GM13976 (cell line): ENCODE measurements around the gene ZNF428.
A peak's percentile ranks its signal among the peaks of the same experiment; 100 is the strongest.

Source experiments
- DNase-seq: peaks from one replicate; pipeline ENCODE4 v3.0.0; 2012; ENCODE audit warnings: low spot score
- in situ Hi-C: fragments of 300-500 bp; cut with MboI; formaldehyde crosslinking; loops from one replicate; pipeline ENCODE4 v1.12.0; 2022; ENCODE audit warnings: low sequenced_read_pairs, mixed read lengths, inconsistent platforms; ENCODE audit not compliant: unreplicated experiment
- TF ChIP-seq, protein P1 (sequence below): IDR thresholded peaks from 2 replicates; pipeline ENCODE4 v1.5.1; 2012; ENCODE audit warnings: borderline replicate concordance, mild to moderate bottlenecking; ENCODE audit not compliant: insufficient read depth; ENCODE audit errors: extremely low read depth, missing control alignments, control extremely low read depth

The ZNF428 gene

DNA sequence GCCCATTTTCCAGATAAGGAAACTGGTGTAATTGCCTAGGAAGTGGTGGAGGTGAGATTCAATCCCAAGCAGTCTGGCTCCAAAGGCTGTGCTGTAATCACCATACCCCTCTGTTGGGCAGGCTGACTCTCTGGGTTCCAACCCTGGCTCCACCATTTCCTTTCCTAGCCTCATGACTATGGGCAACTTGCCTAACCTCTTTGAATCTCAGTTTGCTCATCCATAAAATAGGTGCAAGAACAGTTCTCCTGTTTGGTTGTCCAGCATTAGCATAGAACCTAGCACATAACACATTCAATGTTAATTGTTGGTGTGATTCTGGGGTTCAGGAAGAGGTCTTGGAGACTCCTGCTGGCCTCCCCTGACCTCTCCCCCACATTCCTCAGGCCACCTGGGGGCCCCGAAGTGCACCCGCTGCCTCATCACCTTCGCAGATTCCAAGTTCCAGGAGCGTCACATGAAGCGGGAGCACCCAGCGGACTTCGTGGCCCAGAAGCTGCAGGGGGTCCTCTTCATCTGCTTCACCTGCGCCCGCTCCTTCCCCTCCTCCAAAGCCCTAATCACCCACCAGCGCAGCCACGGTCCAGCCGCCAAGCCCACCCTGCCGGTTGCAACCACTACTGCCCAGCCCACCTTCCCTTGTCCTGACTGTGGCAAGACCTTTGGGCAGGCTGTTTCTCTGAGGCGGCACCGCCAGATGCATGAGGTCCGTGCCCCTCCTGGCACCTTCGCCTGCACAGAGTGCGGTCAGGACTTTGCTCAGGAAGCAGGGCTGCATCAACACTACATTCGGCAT, 20.8 kb downstream of the ZNF428 start:
- TF ChIP-seq, protein P1, sequence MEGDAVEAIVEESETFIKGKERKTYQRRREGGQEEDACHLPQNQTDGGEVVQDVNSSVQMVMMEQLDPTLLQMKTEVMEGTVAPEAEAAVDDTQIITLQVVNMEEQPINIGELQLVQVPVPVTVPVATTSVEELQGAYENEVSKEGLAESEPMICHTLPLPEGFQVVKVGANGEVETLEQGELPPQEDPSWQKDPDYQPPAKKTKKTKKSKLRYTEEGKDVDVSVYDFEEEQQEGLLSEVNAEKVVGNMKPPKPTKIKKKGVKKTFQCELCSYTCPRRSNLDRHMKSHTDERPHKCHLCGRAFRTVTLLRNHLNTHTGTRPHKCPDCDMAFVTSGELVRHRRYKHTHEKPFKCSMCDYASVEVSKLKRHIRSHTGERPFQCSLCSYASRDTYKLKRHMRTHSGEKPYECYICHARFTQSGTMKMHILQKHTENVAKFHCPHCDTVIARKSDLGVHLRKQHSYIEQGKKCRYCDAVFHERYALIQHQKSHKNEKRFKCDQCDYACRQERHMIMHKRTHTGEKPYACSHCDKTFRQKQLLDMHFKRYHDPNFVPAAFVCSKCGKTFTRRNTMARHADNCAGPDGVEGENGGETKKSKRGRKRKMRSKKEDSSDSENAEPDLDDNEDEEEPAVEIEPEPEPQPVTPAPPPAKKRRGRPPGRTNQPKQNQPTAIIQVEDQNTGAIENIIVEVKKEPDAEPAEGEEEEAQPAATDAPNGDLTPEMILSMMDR: no peak
- no peak for DNase-seq
- in situ Hi-C loops: no loop called here

DNA sequence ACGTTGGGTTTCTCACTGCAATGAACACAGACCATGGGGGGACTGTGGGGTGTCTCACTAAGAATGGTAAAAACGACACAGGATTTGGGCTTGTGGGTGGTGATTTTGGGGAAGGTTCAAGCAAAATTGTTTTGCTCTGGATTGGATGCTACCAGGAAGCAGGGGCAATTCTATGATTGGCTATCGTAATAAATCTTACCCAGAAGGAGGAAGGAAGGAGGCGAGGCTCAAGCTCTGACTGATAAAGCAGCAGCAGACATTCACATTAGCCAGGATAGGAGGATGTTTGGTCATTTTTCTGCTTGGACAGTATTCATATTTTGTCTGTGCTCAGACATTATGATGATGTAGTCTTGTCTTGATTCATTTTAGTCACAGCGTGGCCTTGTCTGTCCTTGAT, 21.6 kb downstream of the ZNF428 start:
- no peak for DNase-seq
- in situ Hi-C loops: no loop called here

DNA sequence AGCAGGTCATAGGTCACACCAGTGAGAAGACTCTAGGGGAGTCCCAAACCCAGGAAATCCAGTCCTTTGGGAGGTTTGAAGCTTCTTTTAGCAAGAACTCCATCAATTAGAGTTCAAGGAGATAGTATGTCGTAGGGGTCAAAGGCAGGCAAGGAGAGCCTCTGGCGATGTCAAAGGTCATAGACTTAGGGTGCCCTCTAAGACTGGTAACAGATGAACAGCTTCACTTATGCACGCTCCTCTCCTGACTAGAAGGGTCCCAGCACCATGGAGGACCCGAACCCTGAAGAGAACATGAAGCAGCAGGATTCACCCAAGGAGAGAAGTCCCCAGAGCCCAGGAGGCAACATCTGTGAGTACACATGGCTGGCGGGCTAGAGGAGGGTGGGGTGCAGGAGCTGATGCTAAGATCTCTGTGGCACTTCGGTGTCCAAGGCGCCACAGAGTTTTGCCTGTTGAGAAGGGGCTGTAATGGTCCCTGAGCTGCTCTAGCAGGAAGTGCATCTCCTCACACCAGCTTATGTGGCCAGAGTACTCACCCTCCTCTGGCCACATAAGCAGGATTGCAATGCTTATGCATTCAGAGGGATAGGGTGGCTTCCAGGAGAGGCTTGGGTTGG, 22.5 kb downstream of the ZNF428 start:
- in situ Hi-C loops: no loop called here
- TF ChIP-seq, protein P1: no peak

More for the DNA sequence above, 21.6 kb downstream of the ZNF428 start:
- TF ChIP-seq, protein P1: no peak

DNA sequence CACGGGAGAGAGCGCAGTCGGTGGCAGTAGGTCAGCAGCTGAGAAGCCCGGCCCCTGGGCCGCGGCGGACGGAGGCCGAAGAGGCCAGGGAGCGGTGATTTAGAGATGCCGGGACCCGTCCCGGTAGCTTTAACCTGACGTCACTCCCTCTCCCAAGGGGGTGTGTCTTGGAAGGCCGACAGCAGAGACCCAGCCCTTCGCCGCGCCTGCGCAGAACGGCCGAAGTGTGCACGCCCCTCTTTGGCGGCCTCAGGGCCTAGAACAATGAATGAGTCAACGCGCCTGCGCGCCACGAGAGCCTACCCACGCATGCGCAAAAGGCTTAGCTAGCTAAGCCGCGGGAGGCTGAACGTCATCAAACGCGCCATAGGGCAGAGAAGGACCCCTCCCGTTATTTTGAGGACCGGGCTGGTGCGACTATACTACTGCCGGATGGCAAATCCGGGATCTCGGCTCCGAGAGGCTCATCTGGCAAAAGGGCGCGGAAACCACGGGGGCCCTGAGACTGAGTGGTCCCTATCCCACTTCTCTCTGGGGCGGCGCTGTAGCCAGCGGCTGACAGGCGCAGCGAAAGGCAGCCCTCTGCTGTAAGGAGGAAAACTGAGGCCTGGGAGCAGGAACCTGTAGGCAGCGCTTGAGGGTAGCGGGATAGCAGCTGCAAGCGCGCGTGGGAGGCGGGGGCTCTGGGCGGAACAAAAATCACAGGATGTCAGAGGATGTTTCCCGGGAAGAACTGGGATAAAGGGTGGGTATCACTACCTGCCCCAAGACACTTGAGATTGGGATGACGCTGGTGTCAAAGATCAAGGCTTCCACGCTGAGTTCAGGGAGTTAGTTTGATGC, 23.2 kb downstream of the ZNF428 start, which contains the start of the genes IRGQ and ZNF576:
TSS of gene IRGQ (minus strand) at position 136 of the 843 bp plus-strand sequence. CDS start 796 bp downstream, outside the sequence.
TSS of gene ZNF576 (plus strand) at position 597 of the 843 bp plus-strand sequence. CDS start 514 bp downstream, outside the sequence.
- TF ChIP-seq, protein P1: no peak
- in situ Hi-C loops: no loop called here
- DNase-seq: peak; percentile 99

More for the DNA sequence above, 22.5 kb downstream of the ZNF428 start:
- DNase-seq: no peak

DNA sequence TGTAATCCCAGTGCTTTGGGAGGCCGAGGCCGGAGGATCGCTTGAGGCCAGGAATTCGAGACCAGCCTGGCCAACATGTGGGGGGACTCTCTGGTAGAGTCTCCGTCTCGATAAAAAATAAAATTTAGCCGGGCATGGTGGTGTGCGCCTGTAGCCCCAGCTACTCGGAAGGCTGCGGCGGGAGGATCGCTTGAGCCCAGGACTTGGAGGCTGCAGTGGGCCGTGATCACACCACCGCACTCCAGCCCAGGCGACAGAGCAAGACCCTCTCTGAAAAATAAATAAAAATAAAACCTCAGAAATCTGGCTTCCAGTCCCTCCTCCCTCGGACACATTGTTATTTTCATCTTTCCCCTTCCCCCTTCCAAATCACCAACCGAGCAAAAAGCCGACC, 23.8 kb downstream of the ZNF428 start:
- in situ Hi-C loops: no loop called here
- DNase-seq: no peak
- TF ChIP-seq, protein P1: no peak
